Measurements from ENCODE around the gene OR1J2. TPM values are rescaled to one million over a fixed set of nuclear protein-coding genes. Genes with fewer than 3 reads are reported as not detected.

The OR1J2 gene
- total and polyA plus RNA-seq, 9 of the 15 experiments (the other 6 are each of a cell fraction or from before 2014, with no cell fraction given): not detected

- Histone ChIP-seq H3K27ac (ENCODE audit: extremely low read depth, low read depth, low read length) (no peak overlapping the region), H3K27me3 (ENCODE audit: control insufficient read depth in 2 of 2, insufficient read depth in 2 of 2, low read length in 2 of 2) (no peaks in the 10 kb centered on the region; a peak in 1 of 5 replicates), H3K9me1 (ENCODE audit: control insufficient read depth, insufficient read depth, low read length) (no peaks in the 10 kb centered on the region), H3K4me1 (replicated peaks in 1 of 2; ENCODE audit: control insufficient read depth in 2 of 2, insufficient read depth in 2 of 2, low read length in 2 of 2) (peaks cover 0 to 3% of the 10 kb centered on the region in 2 experiments; a peak in 1 of 5 replicates), H3K36me3 (ENCODE audit: control insufficient read depth, insufficient read depth, low read length) (no peaks in the 10 kb centered on the region), H3K79me2 (ENCODE audit: control insufficient read depth, insufficient read depth, low read length) (no peaks in the 10 kb centered on the region), H3K9ac (ENCODE audit: insufficient read depth in 1 of 2, low read depth in 2 of 2, low read length in 2 of 2) (no peak overlapping the region), H2AFZ (ENCODE audit: low read depth, low read length) (no peak overlapping the region), H3K9me3 (replicated peaks; ENCODE audit: control insufficient read depth, insufficient read depth, low read depth, low read length) (no peaks in the 10 kb centered on the region), H3K4me3 (no peak overlapping the region), H3K4me2 (ENCODE audit: insufficient read depth, low read length) (no peak overlapping the region), H4K20me1 (replicated peaks; ENCODE audit: control insufficient read depth, insufficient read depth, low read length) (no peaks in the 10 kb centered on the region)
- TF ChIP-seq EGR1 (conservative IDR thresholded peaks at IDR 0.05) (no peak), NR0B1 (IDR thresholded peaks at IDR 0.05; ENCODE audit: partially characterized antibody) (no peak), HSF4 (CRISPR knock-in tag; IDR thresholded peaks at IDR 0.05; ENCODE audit: borderline replicate concordance) (no peak), IRF2 (CRISPR knock-in tag; IDR thresholded peaks at IDR 0.05) (no peak), HIVEP1 (CRISPR knock-in tag; IDR thresholded peaks at IDR 0.05) (no peak), TCF7 (IDR thresholded peaks at IDR 0.05; ENCODE audit: borderline replicate concordance) (no peak)
- intact Hi-C loops (cut with micrococcal nuclease): loop anchor here (5.0 to 10.0 kb wide), 2 partner anchors 141 to 598 kb away; no protein-coding TSS in a partner anchor
- no peak for FAIRE-seq
- ChIA-PET CTCF (ENCODE audit: low intra/inter-chr PET ratio) (no interaction called here), POLR2A (interaction anchor here (1.8 kb wide), 1 partner anchor 8 kb away, joined by 7 read pairs; no protein-coding TSS in a partner anchor)
- no TSS peak for BruUV-seq (replicated peaks)
- DNase-seq (ENCODE audit: extremely low read depth in 1 of 4, low spot score in 3 of 4): no peak
- in situ Hi-C loops (cut with MboI): loop anchor here (10.0 kb wide), 2 partner anchors 518 to 888 kb away; partner anchors contain the start of gene CRB2
- 3% methylated on average over 3 of the region's 3 CpGs for WGBS (ENCODE audit: insufficient coverage, low coverage, missing lambda C conversion rate)
- ATAC-seq: no peak
Measured at GRCh38 chr9:122466456-122466855, 44.1 kb upstream of the OR1J2 start.

Measured in K562 (cell line).